H54 (cell line): ENCODE measurements around the gene BANF2.

Source experiments
- DNase-seq: peaks from one replicate; pipeline ENCODE4 v3.0.0; 2011; ENCODE audit warnings: low spot score, mixed read lengths; ENCODE audit not compliant: insufficient read length
- FAIRE-seq: peaks from 3 replicates; lab custom pipeline; 2011; peaks lifted over from hg19 to GRCh38; lab: Jason Lieb, UNC
- POLR2A ChIP-seq: IDR thresholded peaks from 2 replicates; pipeline ENCODE4 v1.6.1; 2011; ENCODE audit warnings: low read depth, mild to moderate bottlenecking, low read length

Gene BANF2

GRCh38 chr20:17684077-17684888 is 15.5 kb upstream of the BANF2 start:
- DNase-seq = no peak
- no peak for FAIRE-seq
- no peak for TF ChIP-seq POLR2A

DNA sequence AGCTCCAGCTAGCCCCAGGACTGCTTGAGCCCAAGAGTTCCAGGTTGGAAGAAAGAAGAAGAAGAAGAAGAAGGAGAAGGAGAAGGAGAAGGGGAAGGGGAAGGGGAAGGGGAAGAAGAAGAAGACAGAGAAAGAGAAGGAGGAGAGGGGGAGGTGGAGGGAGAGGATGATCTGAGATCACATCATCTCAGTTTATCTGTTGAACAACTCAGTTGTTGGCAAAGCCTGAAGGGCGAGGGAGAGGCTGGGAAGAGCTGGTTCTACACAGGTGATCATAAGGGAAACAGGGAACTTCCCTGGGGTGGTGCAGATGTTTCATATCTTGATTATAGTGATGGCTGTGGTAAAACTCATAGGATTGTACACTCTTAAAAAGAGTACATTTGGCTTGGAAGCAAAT is 14.6 kb upstream of the BANF2 start:
- FAIRE-seq (no peak), DNase-seq (no peak)
- no peak for TF ChIP-seq POLR2A

DNA sequence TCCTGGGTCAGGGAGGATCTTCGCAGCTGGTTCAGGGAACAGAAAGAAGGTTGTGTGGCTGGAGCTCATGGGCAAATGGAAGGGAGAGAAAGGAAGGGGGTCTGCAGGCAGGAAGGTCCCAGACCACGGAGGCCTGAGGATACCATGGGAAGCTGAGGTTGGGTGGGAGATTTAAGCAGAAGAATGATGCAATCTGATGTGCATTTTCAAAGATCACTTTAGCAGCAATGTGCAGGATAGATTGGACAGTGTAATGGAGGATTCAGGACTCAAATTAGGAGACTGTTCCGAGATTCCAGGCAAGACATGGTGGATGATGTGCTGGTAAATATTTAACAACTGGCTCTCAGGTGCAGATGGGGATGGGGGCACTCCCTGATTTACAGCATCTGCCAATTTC is 12.0 kb upstream of the BANF2 start:
- FAIRE-seq (no peak), DNase-seq (no peak)
- no peak for TF ChIP-seq POLR2A

DNA sequence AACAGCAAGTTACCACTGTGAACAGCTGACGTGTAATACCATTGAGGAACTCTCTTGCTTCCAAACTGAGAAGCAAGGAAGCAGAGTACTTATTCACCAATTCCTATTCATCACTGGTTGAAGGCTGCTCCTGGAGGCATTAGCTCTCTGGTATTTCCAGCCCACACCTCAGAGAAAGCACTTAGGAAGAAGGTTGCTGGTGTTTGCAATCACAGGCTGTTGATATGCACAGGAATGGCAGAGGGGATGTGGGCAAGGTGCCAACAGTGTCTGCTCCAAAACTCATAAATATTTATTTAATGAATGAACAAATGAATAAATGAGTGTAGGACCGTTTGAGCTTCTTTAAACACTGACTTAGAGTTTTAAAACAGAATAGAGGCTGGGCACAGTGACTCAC is 10.8 kb upstream of the BANF2 start:
- no peak for FAIRE-seq
- no peak for TF ChIP-seq POLR2A
- no peak for DNase-seq

- FAIRE-seq (no peak), DNase-seq (no peak)
- TF ChIP-seq POLR2A = no peak
Observed at GRCh38 chr20:17690144-17690543, 9.6 kb upstream of the BANF2 start.

GRCh38 chr20:17691758-17692157 is 8.0 kb upstream of the BANF2 start:
- no peak for FAIRE-seq
- TF ChIP-seq POLR2A = no peak
- DNase-seq = no peak

DNA sequence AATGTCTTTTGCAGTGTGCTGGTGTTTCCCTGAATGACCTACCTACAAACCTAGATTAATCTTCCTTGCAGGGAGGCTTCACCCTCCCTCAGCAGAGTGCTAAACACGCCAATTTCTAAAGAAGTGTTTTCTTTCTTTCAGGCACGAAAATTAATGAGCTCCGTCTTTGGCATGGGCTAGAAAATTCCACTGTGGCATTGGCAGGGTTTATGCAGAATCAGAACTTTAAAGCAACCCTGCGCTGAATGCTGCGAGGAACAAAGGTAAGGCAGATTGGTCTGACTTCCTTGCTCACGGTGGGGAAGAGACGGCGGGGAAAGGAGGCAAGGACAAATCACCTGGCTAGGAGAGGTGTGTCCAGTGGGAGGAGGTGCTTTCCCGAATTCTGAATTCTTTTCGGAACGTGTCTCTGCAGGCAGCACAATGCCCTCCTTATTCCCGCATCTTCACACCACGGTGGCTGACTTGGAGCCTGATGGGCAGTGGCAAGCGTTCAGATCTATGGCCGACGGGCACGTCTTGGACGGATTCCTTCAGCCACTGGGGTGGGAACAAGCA is 6.2 kb upstream of the BANF2 start:
- DNase-seq = no peak
- FAIRE-seq = no peak
- TF ChIP-seq POLR2A = no peak

GRCh38 chr20:17694767-17695166 is 5.0 kb upstream of the BANF2 start:
- no peak for DNase-seq
- FAIRE-seq = no peak
- TF ChIP-seq POLR2A = no peak

DNA sequence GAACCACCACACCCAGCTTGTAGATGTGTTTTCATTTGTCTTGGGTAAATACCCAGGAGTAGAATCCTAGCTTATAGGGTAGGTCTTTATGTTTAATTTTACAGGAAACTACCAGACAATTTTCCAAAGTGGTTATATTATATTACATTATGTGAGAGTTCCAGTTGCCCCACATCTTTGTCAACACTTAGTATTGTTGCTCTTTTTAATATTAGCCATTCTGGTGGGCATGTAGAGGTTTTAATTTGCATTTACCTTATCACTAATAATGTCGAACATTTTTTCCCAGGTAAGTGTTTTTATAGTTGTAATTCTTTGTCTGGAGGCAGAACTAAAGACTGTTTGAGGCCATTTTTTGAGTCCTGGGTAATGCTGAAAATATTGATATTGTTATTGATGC is 3.5 kb upstream of the BANF2 start:
- FAIRE-seq (no peak), DNase-seq (no peak)
- no peak for TF ChIP-seq POLR2A

- no peak for TF ChIP-seq POLR2A
- FAIRE-seq = no peak
- DNase-seq = no peak
Observed at GRCh38 chr20:17697171-17697570, 2.6 kb upstream of the BANF2 start.

- TF ChIP-seq POLR2A = no peak
- DNase-seq = no peak
- no peak for FAIRE-seq
Observed at GRCh38 chr20:17698384-17698783, 1.4 kb upstream of the BANF2 start.

GRCh38 chr20:17700637-17701036 is 871 bp downstream of the BANF2 start:
- DNase-seq (no peak), FAIRE-seq (no peak)
- TF ChIP-seq POLR2A = no peak

GRCh38 chr20:17701826-17702225 is 2.1 kb downstream of the BANF2 start:
- FAIRE-seq = no peak
- TF ChIP-seq POLR2A = no peak
- DNase-seq = no peak

DNA sequence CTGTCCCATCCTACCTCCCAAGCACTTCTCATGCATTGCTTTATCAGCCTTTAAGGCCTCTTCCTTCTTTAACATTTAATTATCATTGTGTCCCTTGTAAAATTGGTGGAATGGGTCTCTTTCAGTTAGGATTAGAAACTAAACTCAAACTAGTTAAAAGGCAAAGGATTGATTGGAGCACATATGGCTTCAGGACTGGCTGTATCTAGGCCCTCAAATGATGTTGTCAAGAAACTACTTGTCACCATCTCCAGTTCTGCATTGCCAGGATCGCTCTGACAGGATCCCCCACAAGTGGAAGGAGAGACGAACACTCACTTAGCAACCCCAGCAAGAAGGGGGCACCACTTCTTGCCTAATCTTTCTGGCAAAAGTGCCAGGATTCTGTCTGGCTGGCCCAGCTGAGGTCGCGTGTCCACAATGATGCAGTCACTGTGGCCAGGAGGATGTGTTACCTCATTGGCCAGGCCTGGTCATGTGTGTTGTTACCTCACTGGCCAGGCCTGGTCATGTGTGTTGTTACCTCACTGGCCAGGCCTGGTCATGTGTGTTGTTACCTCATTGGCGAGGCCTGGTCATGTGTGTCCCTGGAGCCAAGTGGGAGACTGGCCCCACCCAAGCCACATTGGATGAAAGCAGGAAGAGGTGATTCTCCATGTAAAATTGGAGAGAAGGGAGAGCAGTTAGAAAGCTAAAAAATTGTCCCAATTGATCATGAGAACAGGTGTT is 5.0 kb downstream of the BANF2 start:
- no peak for FAIRE-seq
- TF ChIP-seq POLR2A = no peak
- DNase-seq = no peak
